ENCODE results near the gene INPP5D.
"Not testable (repeated sequence)": the region's sequence is repeated elsewhere in the genome, so short reads cannot be mapped to it uniquely, and the experiment has no call there.

The INPP5D gene

DNA sequence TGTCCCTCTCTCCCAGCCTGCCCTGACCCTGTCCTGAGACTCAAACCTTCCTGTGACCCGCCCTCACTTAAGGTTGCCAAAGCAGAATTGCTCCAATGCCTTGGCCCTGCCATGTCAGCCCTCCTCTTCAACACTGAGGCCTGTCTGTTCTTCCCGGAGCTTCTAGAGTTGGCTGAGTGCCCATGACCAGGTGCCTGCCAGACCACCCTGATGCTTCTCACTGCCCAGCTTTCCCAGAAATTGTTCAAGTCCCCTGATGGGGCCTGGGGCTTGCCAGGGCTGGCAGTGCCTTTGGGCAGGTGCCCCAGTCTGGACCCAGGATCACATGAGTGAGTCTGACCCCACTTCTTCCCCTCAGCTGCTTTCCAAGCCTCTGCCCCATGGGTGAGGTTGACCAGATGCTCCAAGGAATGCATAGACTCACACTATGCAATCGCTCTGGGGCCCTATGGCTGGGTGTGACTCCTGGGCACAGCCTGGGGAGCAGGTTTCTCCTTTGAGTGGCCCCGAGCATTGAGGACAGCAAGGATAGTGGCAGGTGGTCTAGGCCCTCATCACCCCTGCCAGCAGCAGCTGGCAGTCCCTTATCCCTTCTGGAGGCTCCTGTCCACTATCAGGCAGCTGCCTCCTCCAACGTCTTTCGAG is 3.1 kb upstream of the INPP5D start:
- DNase-seq, result no peak

DNA sequence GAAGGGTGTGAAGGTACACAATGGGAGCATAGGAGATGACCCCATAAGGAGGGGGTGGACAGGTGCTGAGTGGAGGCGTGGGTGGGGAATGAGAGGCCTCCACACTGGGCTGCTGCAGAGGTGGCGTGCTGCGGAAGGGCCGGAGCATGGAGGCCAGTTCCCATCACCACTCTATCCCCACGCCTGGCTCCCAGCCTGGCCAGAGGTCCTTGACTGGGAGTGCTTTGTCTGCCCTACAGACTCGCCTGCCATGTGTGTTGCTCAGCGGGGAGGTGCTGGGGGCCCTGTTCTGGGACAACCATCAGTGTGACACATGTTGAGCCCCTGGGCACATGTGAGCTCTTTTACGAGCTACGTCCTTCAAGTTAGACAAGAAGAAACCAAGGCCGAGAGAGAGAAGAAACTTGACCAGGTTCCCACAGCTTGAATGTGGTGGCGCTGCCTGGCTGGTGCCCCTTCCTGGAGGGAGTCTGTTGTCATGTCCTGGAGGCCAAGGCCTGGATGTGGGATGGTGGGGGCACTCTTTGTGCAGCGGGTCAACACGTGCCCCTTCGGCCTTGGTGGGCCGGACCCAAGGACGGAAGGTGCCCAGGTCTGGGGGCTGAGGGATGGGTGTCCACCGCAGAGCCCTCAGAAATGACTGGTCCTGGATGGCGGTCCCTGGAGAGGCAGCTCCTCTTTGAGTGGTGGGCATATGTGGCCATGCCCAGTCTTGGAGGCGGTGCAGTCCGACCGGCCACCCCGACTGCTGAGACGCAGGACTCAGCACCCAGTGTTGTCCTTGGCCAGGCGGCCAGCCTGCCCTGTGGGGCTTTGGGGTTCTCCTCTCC is 1.2 kb upstream of the INPP5D start:
- no peak for DNase-seq

DNA sequence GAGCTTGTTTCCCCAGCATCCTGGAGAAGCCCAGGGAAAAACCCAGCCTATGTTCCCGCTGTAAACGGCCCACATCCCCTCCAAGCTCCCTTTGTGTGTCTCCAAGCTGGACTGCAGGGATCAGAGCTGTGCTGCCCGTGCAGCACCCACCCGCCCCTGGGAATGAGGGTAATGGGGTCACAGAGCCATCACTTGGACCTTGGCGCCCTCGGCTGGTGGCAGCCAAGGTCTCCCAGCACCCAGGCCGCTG is 670 bp upstream of the INPP5D start:
- no peak for DNase-seq

DNA sequence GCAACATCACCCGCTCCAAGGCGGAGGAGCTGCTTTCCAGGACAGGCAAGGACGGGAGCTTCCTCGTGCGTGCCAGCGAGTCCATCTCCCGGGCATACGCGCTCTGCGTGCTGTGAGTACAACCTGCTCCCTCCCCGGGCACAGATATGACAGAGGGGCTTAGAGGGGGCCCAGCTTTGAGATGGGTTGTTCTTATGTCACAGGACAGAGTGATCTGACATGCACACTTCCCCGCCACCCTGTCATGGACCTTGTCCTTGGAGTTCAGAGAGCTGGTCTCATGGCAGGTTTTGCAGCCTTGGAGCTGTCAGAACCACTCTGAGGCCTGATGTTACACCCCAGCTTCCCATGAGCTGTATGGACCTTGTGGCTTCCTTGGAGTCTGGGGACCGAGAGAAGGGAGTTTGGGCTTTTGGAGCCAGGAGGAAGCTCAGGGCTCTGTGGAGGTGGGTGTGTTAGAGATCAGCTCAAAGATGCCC is 398 bp downstream of the INPP5D start:
- DNase-seq, result no peak

DNA sequence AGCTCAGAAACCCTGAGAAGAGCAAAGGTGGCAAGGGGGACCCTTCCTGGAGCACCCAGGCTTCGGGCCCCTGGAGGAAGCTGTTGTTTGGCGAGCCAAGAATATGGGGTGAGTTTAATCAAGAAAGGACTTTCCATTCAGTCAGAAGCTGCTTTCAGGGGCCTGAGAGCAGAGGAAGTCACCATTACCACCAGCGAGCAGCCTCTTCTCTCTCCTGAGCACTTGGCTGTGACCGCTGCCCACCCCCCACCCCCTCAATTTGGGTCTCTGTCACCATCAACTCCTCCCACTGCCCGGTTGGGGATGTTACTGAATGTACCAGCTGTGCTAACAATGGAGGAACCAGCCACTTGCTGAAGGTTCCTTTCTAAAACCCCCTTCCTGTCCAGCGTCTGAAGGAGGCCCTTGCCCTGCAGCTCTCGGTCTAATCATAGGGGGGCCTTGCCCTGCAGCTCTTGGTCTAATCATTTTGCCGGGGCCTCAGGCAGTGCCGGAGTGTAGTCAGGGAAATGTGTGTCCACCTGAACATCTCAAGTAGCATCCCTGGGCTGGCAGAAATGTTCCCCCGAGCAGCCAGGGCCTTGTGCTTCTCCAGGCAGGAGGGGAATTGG is 943 bp downstream of the INPP5D start:
- DNase-seq, result no peak

DNA sequence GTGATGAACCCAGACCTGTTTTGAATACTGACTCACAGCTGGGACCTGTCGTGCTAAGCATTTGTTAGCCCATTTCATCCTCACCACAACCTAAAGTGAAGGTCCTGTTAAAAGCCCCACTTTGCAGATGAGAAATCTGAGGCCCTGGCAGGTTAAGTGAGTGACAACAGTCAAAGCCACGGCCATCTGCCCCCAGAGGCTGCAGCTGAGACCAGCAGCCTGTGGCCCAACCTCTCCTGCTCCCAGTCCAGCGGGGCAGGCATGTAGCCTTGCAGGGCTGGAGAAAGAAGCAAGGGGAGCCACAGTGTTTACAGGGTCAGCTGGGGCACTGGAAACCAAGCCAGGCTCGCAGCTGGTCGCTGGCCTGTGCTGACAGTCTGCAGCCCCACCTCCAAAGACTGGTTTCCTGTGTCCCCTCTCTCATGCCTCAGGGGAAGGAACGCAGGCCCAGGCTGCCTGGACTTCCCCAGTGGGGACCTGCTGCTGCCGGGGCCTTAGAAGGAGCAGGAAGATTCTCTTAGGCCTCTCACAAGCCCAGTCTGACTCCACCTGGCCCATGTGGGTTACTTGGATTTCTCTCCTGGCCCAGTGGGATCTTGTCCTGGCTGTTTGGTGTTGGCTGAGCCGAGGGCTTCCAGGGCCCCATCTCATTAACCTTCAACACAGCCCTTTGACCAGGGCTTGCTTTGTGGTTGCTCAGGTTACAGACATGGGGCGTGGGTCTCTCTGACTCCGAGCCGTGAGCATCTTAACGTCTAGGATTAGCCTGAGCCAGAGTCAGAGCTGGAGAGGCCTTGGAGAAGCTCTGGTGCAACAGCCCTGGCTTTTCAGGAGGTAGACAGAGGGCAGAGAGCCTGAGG is 1.7 kb downstream of the INPP5D start:
- DNase-seq, result no peak

DNA sequence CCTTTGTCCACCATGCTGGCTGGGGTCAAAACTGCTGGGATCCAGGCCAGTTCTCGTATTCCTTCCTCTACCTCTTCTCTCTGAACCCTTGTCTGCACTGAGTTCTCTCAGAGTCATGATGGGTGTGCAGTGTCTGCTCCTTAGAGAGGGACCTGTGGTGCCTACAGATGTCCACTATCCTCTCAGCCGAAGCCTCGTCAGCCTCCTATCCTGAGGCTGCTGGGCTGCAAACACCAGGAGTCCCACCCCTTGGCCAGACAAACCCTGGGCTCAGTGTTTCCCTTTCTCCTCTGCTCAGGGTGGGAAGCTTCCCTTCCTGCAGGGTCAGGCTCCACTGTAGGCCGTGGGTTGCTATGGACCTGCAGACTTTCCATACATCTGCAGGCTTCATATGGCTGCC is 2.3 kb downstream of the INPP5D start:
- DNase-seq, result no peak

DNA sequence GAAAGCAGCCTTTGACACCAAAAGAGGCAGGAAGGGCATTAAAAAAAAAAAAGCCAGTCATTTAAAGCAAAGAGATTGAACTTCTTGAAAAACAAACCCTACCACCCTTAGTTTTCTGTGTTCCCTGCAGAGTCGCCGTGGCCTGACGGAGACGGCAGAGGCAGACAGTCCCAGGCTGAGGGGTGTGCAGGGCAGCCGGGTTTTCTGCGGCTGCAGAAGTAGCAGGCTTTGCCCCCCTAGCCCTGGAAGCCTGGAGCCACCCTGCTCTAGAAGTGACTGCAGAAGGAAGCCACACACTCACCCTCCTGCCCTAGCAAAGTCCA is 2.8 kb downstream of the INPP5D start:
- DNase-seq, result no peak

DNA sequence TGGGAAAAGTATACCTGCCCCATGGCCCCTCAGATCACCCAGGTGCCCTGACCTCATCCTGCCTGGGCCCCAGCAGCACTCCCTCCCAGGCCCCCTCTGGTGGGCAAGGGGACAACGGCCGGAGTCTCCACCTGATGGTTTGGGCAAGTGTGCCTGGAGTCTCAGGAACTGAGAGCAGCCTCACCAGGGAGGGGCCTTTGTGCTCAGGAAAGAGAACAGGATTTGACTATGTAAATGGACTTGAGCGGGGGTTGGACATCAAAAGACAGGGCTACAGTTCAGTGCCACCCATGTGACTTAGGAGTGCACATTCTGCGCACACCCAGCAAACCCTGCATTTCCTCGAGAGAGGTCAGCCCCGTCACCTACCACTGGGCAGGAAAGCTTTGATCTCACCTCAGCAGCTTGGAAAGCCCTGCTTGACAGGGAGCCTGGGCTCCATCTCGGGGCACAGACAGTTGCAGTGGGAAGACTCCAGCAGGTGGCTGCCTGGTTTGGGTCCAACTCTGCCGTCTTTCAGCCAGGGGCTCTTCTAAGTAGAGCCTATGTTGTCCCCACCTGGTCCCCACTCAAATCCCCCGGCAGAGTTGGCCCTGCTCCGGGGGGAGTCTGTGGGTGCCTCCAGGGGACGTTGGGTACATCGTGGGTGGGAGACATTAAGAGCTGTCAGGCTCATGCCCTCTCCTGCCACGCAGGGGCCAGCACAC is 3.3 kb downstream of the INPP5D start:
- DNase-seq, result no peak

DNA sequence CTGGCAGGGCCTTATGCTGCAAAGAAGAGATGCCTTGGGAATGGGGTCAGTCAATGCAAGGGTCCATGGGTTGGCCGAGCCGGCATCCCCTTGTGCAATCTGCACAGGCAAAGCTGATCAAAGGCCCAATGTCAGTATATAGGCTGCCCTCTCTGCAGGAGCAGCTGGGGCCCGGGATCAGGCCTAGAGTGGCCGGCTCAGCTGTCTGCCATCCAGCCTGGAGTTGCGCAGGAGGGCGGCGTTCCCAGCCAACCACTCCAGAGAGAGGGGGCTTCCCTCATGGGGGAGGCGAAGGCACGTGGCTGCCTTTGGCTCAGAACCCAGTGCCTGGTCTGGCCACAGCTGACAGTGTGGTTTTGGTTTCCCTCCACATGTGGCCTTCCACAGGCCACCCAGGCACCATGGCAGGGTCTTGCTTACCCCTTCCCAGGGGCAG is 3.9 kb downstream of the INPP5D start:
- no peak for DNase-seq

DNA sequence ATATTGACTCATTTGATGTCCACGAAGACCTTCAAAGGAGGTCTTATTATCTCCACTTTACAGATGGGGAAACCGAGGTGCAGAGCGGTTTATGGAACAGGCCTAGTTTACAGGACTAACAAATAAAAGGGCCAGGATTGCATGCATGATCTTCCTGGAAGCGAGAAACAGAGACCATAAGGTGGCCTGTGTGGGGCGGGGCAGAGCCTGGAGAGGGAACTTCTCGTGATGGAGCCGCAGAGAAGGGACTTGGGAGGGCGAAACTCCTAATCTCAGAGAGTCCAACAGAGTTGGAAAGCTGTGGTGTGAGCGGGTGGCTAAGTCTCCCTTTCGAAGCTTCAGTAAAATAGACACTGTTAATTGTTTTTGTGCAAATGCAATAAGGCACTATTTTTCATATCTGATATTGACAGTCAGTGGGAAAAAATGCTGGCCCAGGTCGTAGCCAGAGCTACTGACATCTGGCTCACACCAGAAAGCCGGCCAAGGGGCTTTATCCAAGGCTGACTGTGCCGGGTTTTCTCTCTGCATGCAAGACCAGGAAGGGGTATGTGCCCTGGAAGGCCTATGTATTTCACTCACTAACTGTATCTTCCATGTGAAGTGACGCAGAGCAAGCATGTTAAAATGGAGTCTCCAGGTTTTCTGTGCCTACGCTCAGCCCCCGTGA is 4.5 kb downstream of the INPP5D start:
- no peak for DNase-seq

DNA sequence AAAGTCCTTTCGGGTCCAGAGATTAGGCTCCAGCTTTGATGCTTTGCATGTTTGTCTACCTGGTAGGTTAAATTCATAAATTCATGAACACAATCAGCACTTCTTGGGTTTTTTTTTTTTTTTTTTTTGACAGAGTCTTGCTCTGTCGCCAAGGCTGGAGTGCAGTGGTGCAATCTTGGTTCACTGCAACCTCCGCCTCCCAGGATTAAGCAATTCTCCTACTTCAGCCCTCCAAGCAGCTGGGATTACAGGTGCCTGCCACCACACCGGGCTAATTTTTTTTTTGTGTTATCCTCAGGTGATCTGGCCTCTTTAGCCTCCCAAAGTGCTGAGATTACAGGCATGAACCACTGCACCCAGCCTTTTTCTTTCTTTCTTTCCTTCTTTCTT is 5.1 kb downstream of the INPP5D start:
- DNase-seq, result not testable (repeated sequence)

DNA sequence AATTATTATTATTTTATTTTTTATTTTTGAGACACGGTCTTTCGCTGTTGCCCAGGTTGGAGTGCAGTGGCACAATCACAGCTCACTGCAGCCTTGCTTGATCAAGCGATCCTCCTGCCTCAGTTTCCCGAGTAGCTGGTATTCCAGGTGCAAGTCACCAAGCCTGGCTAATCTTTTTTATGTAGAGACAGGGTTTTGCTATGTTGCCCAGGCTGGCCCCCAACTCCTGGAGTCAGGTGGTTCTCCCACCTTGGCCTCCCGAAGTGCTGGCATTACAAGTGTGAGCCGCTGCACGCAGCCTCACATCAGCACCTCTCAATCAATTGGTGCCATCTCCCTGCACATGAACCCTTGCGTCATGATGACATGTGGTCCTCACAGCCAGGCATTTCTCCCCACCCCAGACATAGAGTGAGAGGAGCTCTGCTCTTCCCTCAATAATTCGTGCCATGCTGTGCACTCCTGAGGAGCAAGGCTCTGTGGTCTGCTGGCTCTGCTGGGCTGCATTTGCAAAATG is 5.9 kb downstream of the INPP5D start:
- DNase-seq, result no peak

DNA sequence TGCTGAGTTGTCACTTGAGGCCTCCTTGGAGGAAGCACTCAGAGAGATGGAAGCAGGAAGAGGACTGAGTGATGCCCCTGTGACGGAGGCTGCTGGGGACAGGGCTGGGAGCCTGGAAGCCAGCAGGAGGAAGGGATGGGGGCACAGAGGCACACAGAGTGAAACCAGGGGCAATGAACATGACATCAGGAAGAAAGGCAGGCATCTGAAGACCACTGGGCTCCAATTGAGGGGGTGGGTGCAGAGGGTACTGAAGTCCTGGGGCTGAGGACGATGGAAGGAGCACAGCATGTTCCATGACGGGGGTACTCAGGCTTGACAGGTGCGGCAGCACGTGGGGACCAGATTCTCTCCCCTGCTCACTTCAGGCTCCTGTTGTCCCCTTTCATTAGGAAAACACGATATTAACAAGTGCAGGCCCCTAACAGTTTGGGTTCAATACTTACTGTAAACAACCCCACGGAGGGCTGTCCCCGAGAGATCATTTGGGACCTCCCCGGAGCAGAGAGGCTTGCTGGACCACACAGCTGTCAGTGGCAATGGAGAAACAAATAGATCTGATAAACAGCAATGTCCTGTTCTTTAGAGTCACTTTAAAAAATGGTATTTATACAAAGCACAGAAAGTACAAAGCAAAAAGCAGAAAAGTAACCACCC is 8.7 kb downstream of the INPP5D start:
- no peak for DNase-seq

DNA sequence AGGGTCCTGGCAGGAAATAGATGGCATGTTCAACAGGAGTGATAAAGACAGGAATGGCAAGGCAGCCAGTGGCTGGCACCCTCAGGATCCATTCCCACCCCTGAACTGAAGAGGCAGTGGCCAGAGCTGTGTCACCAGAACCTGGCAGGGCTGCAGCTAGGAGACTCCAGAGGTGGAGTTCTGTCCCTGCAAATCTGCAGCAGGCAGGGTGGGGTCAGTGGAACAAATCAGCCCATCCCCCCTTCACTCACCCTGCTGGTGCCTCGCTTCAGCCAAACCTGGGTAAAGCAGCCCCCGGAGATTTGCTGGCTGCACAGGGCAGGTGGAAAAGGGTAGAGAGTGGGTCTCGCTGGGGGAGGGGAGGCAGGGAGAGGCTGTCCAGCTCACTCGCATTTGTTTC is 12.7 kb downstream of the INPP5D start:
- DNase-seq, result no peak

DNA sequence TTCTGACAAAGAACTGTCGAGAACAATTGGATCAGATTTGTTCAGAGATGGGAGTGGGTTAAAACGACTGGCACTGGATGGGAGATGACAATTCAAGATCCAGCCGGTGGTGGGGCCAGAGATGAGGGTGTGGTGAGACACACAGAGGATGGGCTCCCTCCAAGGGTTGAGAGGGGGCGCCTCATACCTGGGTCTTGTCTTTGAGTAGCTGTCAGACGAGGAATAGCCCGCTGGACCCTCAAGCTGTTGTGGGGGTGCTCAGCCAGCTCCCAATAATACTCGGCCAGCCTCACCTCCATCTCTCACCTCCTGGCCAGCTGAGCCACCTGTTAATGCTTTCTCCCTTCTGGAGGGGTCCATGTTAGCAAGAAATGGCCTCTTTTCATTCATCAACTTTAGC is 14.0 kb downstream of the INPP5D start:
- DNase-seq, result no peak

DNA sequence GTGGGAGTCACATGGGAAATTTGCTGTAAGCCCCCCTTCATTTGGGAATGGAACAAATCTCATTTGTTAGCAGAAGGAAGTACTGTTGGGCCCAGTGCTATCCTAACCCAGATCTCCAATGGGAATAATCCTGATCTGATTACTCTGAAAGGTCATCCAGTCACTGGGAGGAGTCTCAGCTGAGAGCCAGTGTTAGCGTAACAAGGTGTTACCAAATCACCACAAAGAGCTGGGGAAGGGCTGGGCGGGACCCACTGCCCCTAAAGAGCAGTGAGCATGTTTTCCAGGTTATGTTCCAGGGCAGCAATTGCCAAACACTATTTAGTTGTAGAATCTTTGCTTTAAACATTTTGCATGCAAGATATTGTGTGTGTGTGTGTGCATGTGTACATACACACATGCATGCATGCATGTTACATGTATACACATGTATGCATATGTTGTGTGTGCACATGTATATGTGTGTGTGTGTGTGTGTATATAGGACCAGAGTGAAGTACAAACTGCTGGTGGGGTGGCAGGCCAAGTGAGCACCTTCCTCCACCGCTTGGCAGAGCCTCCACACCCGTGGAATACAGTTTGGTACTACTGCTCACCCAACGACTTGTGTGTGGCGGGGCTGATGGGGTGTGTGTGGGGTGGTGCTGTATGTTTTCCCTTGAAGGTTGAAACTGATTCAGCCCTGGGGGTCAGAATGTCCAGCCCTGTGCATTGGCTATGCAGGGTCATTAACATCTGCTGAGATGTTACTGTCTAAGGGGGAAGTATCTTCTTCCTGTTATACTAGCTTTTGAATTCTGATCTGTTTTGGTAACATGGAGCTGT is 15.2 kb downstream of the INPP5D start:
- DNase-seq, result no peak

DNA sequence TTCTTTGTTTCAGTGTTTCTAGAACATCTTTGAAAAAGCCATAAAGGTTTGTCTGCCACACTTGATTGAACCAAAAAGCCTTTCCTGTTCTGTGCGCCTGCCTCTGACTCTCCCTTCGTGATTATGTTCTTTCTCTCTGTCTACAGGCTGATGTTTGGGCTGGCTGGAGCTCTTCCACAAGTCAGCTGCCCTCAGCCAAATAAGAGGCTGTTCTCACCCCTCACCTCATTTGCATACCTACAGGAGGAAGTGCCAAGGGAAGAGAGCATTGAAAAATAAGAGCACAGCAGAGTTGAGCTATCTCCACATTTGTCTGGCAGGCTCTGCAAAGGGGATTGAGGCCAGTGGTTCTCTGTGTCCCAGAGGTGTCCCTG is 15.8 kb downstream of the INPP5D start:
- no peak for DNase-seq

DNA sequence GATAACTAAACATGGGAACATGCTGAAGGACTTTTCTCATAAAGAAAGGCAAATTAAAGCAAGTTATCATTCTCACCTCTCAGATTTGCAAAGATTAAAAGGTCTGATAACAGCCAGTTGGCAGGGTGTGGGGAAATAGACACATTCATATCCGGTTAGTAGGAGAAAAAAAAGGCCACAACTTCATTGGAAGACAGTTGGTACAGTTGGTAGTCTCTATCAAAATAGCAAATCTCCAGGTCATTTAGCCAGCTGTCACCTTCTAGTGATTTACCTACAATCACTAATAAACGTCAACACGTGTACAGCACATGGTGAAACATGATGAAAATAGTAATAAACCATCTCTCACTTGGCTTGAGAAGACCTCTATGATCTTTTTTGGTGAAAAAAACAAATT is 16.6 kb downstream of the INPP5D start:
- no peak for DNase-seq

DNA sequence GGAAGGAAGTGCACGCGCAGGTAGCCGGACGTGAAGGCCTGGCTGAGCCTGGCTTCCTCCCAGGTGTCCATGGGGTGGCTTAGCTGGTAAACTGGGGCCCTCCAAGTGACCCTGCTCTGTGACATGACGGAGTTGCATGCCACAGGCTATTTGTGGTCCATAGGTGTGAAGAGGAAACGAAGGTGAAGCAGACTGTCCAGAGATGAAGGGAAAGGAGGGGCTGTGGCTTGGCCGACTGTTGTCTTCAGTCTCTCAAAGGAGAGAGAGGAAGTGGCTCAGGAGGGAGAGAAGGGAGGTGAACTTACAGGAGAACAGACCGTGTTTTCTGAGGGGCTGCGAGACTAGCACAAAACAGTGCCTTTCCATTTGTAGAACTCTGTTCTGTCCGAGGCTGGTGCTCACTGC is 19.3 kb downstream of the INPP5D start:
- no peak for DNase-seq
